T1000 (cell line): ENCODE results near the gene COX5A.

ENCODE experiments used
- DNase-seq: peaks from one replicate; lab custom pipeline; 2025; ENCODE audit warnings: mixed read lengths; lab: John Stamatoyannopoulos, UW

The COX5A gene

GRCh38 chr15:74870436-74871215 is 67.2 kb downstream of the COX5A start:
- DNase-seq: no peak
